Panc1 (cell line): ENCODE measurements around the gene PCNT. TPM values are rescaled to one million over a fixed set of nuclear protein-coding genes. Genes with fewer than 3 reads are reported as not detected.

Source experiments
- ATAC-seq: fragments of 200-7000 bp; cut with Tn5 transposase; 2 replicates; pipeline ENCODE4 v1.9.1; 2020; ENCODE audit warnings: mild to moderate bottlenecking, moderate library complexity
- BruUV-seq: library from RNA; stranded (reverse); fragments of 400-500 nt; replicated peaks from 2 replicates; lab custom pipeline; 2021; lab: Mats Ljungman, UMichigan
- CTCF ChIA-PET: fragments of 300-600 bp; sonication (Branson Sonifier 250); formaldehyde crosslinking; loops from one replicate; lab custom pipeline; 2022; ENCODE audit warnings: antibody characterized with exemption; lab: Charles Lee
- POLR2A ChIA-PET: fragments of 300-600 bp; sonication (Branson Sonifier 250); formaldehyde crosslinking; loops from one replicate; lab custom pipeline; 2022; ENCODE audit warnings: antibody characterized with exemption; lab: Charles Lee
- DNase-seq: peaks from one replicate; pipeline ENCODE4 v3.0.0-alpha.2; 2010; ENCODE audit warnings: low read depth, low spot score
- H3K27ac ChIP-seq: 2 replicates; pipeline ENCODE4 v1.5.1; 2011; ENCODE audit warnings: mild to moderate bottlenecking, low read length, inconsistent platforms
- H3K27me3 ChIP-seq: fragments of 200-500 bp; sonication (Bioruptor generic); 2 replicates; pipeline ENCODE4 v1.6.0; 2014; ENCODE audit warnings: low read length, inconsistent platforms; ENCODE audit not compliant: control insufficient read depth, insufficient read depth
- H3K36me3 ChIP-seq: fragments of 200-500 bp; sonication (Bioruptor generic); 2 replicates; pipeline ENCODE4 v1.5.1; 2014; ENCODE audit warnings: inconsistent platforms, mild to moderate bottlenecking, low read length, moderate library complexity; ENCODE audit not compliant: control insufficient read depth, insufficient read depth
- H3K4me1 ChIP-seq: 2 replicates; pipeline ENCODE4 v1.5.1; 2011; ENCODE audit warnings: inconsistent platforms, mild to moderate bottlenecking, low read length, moderate library complexity; ENCODE audit not compliant: control insufficient read depth, insufficient read depth
- H3K4me3 ChIP-seq, 2 experiments: 2 replicates each; pipeline ENCODE4 v1.5.1; 2011 to 2012; ENCODE audit warnings: low read depth in 2 of 2, low read length in 2 of 2, mild to moderate bottlenecking in 2 of 2, inconsistent platforms in 1 of 2, moderate library complexity in 1 of 2
- H3K9me3 ChIP-seq: fragments of 200-500 bp; sonication (Bioruptor generic); 2 replicates; pipeline ENCODE4 v1.5.1; 2014; ENCODE audit warnings: low read depth, mild to moderate bottlenecking, inconsistent platforms, low read length, moderate library complexity; ENCODE audit not compliant: control insufficient read depth, insufficient read depth
- CTCF ChIP-seq: fragments of 450-650 bp; IDR thresholded peaks from 2 replicates; pipeline ENCODE4 v1.5.1; 2017; ENCODE audit warnings: mild to moderate bottlenecking
- POLR2AphosphoS5 ChIP-seq: IDR thresholded peaks from 2 replicates; pipeline ENCODE4 v1.6.1; 2012; ENCODE audit warnings: mild to moderate bottlenecking, low read depth, low read length, moderate library complexity
- REST ChIP-seq, 2 experiments: IDR thresholded peaks; 2 replicates each; pipeline ENCODE4 v1.6.1; 2011 to 2012; ENCODE audit warnings: low read depth in 2 of 2, control low read depth in 1 of 2, low read length in 1 of 2, mild to moderate bottlenecking in 1 of 2, moderate library complexity in 1 of 2; ENCODE audit not compliant: insufficient read depth in 1 of 2
- SIN3A ChIP-seq: IDR thresholded peaks from 2 replicates; pipeline ENCODE4 v1.6.1; 2012; ENCODE audit warnings: low read depth, mild to moderate bottlenecking, low read length, moderate library complexity, borderline replicate concordance; ENCODE audit not compliant: insufficient read depth
- TCF7L2 ChIP-seq: IDR thresholded peaks from 2 replicates; pipeline ENCODE4 v1.6.1; 2011; ENCODE audit warnings: mild to moderate bottlenecking, low read depth, low read length, inconsistent platforms
- in situ Hi-C: cut with HindIII; loops from 2 replicates; pipeline ENCODE4 v1.10.0; 2016; ENCODE audit warnings: low sequenced_read_pairs, low pct_unique_long_range_greater_than_20kb
- intact Hi-C: fragments of 100-400 bp; cut with micrococcal nuclease; formaldehyde crosslinking; loops from one replicate; pipeline ENCODE4 v1.10.0; 2022; ENCODE audit not compliant: unreplicated experiment
- total RNA-seq: library from RNA; stranded (reverse); gene quantifications from one replicate; pipeline ENCODE4 v1.2.1, GENCODE V29; 2021; ENCODE audit not compliant: unreplicated experiment

Gene PCNT
- total RNA-seq, 1 experiment from 2014 or later = 44.3 TPM

GRCh38 chr21:46455575-46456385 is 131.8 kb downstream of the PCNT start:
- intact Hi-C loops = no loop called here
- DNase-seq = no peak
- Histone ChIP-seq H3K36me3 (peaks cover 6% of the 10 kb centered on the region; the same call in 1 of the 2 replicates), H3K4me3 (no peak overlapping the region), H3K27ac (no peak overlapping the region), H3K9me3 (no peaks in the 10 kb centered on the region), H3K4me1 (peaks cover 3% of the 10 kb centered on the region; the same call in 1 of the 2 replicates), H3K27me3 (no peaks in the 10 kb centered on the region)
- no TSS peak for BruUV-seq
- CTCF ChIA-PET = no interaction called here
- POLR2A ChIA-PET = no interaction called here
- TF ChIP-seq CTCF = no peak
- no peak for TF ChIP-seq TCF7L2
- TF ChIP-seq REST (IDR thresholded peaks at IDR 0.05; ENCODE audit: insufficient read depth in 1 of 2, low read depth in 2 of 2, low read length in 1 of 2) = no peak
- TF ChIP-seq POLR2AphosphoS5 = no peak
- no peak for TF ChIP-seq SIN3A
- in situ Hi-C loops = no loop called here
- no peak for ATAC-seq

GRCh38 chr21:46456750-46457149 is 132.8 kb downstream of the PCNT start:
- DNase-seq = no peak
- Histone ChIP-seq H3K4me3 (no peak overlapping the region), H3K36me3 (peaks cover 6% of the 10 kb centered on the region; the same call in 1 of the 2 replicates), H3K27me3 (no peaks in the 10 kb centered on the region), H3K27ac (no peak overlapping the region), H3K4me1 (peaks cover 3% of the 10 kb centered on the region; the same call in 1 of the 2 replicates), H3K9me3 (no peaks in the 10 kb centered on the region)
- intact Hi-C loops = no loop called here
- no TSS peak for BruUV-seq
- TF ChIP-seq POLR2AphosphoS5 (no peak), CTCF (no peak), REST (IDR thresholded peaks at IDR 0.05; ENCODE audit: insufficient read depth in 1 of 2, low read depth in 2 of 2, low read length in 1 of 2) (no peak), TCF7L2 (no peak), SIN3A (no peak)
- CTCF ChIA-PET = no interaction called here
- no peak for ATAC-seq
- POLR2A ChIA-PET = no interaction called here
- in situ Hi-C loops = no loop called here
